Measurements from ENCODE around the gene THSD4.
"Not testable (repeated sequence)": the region's sequence is repeated elsewhere in the genome, so short reads cannot be mapped to it uniquely, and the experiment has no call there.

THSD4 gene

GRCh38 chr15:71194286-71194685 is 79.0 kb downstream of the THSD4 start:
- no peak for DNase-seq

- DNase-seq = no peak
Measured at GRCh38 chr15:71195242-71195641, 80.0 kb downstream of the THSD4 start.

GRCh38 chr15:71197620-71198019 is 82.3 kb downstream of the THSD4 start:
- DNase-seq = no peak

GRCh38 chr15:71198846-71199245 is 83.6 kb downstream of the THSD4 start:
- DNase-seq = no peak

GRCh38 chr15:71199384-71200351 is 84.4 kb downstream of the THSD4 start:
- no peak for DNase-seq

- peak; percentile 95 for DNase-seq
Measured at GRCh38 chr15:71201477-71201876, 86.2 kb downstream of the THSD4 start.

GRCh38 chr15:71202712-71203111 is 87.4 kb downstream of the THSD4 start:
- peak; percentile 84 for DNase-seq

GRCh38 chr15:71203586-71204474 is 88.6 kb downstream of the THSD4 start:
- no peak for DNase-seq

- no peak for DNase-seq
Measured at GRCh38 chr15:71207141-71207540, 91.9 kb downstream of the THSD4 start.

GRCh38 chr15:71212146-71212545 is 96.9 kb downstream of the THSD4 start:
- DNase-seq = no peak

GRCh38 chr15:71213943-71214342 is 98.7 kb downstream of the THSD4 start:
- not testable (repeated sequence) for DNase-seq

- no peak for DNase-seq
Measured at GRCh38 chr15:71215126-71215894, 100.0 kb downstream of the THSD4 start.

GRCh38 chr15:71218272-71218805 is 103.1 kb downstream of the THSD4 start:
- DNase-seq = no peak

- no peak for DNase-seq
Measured at GRCh38 chr15:71219101-71219500, 103.8 kb downstream of the THSD4 start.

GRCh38 chr15:71219645-71220044 is 104.4 kb downstream of the THSD4 start:
- no peak for DNase-seq

GRCh38 chr15:71220828-71221227 is 105.6 kb downstream of the THSD4 start:
- DNase-seq = no peak

GRCh38 chr15:71221417-71221816 is 106.1 kb downstream of the THSD4 start:
- no peak for DNase-seq

- no peak for DNase-seq
Measured at GRCh38 chr15:71223516-71223915, 108.2 kb downstream of the THSD4 start.

- DNase-seq = no peak
Measured at GRCh38 chr15:71224024-71224423, 108.8 kb downstream of the THSD4 start.

GRCh38 chr15:71225851-71226250 is 110.6 kb downstream of the THSD4 start:
- no peak for DNase-seq

- no peak for DNase-seq
Measured at GRCh38 chr15:71226536-71227455, 111.5 kb downstream of the THSD4 start.

Data from NCI-H187 treated with DMSO at 0.1 percent for 48 hours (cell line).